ENCODE results near the gene ANKLE1.

Gene ANKLE1

GRCh38 chr19:17243211-17243829 lies 38.4 kb upstream of the ANKLE1 start:
- DNase-seq (ENCODE audit: low read depth) = no peak
- no peak for TF ChIP-seq CTCF (IDR thresholded peaks at IDR 0.05; ENCODE audit: control insufficient read depth, insufficient read depth, low read depth, low read length, missing control alignments)
- peak overlapping the region; percentile 54 for H3K4me3 ChIP-seq (ENCODE audit: control insufficient read depth, low read depth, low read length)

GRCh38 chr19:17243830-17244617 lies 37.7 kb upstream of the ANKLE1 start:
- peak overlapping the region; percentile 54 for H3K4me3 ChIP-seq (ENCODE audit: control insufficient read depth, low read depth, low read length)
- no peak for DNase-seq (ENCODE audit: low read depth)
- no peak for TF ChIP-seq CTCF (IDR thresholded peaks at IDR 0.05; ENCODE audit: control insufficient read depth, insufficient read depth, low read depth, low read length, missing control alignments)

- peak overlapping the region; percentile 54 for H3K4me3 ChIP-seq (ENCODE audit: control insufficient read depth, low read depth, low read length)
- TF ChIP-seq CTCF (IDR thresholded peaks at IDR 0.05; ENCODE audit: control insufficient read depth, insufficient read depth, low read depth, low read length, missing control alignments) = no peak
- DNase-seq (ENCODE audit: low read depth) = no peak
Observed at GRCh38 chr19:17244618-17245534, 36.8 kb upstream of the ANKLE1 start.

GRCh38 chr19:17245535-17245984 lies 36.1 kb upstream of the ANKLE1 start, which contains the start of gene NR2F6:
NR2F6 (minus strand) TSS chr19:17245919; CDS start chr19:17245220, 699 bp downstream.
- DNase-seq (ENCODE audit: low read depth) = no peak
- TF ChIP-seq CTCF (IDR thresholded peaks at IDR 0.05; ENCODE audit: control insufficient read depth, insufficient read depth, low read depth, low read length, missing control alignments) = no peak
- peak within 1 kb of the TSS; percentile 54 for H3K4me3 ChIP-seq (ENCODE audit: control insufficient read depth, low read depth, low read length)

GRCh38 chr19:17246681-17247425 lies 34.8 kb upstream of the ANKLE1 start:
- H3K4me3 ChIP-seq (ENCODE audit: control insufficient read depth, low read depth, low read length) = no peak overlapping the region
- no peak for TF ChIP-seq CTCF (IDR thresholded peaks at IDR 0.05; ENCODE audit: control insufficient read depth, insufficient read depth, low read depth, low read length, missing control alignments)
- no peak for DNase-seq (ENCODE audit: low read depth)
